Thyroid gland (tissue), 4 donors: ENCODE data around the gene EEF1AKMT4.

Experiments used
- POLR2A ChIP-seq, 2 donors: fragments of 450-650 bp; IDR thresholded peaks; one replicate each; pipeline ENCODE4 v1.6.1; 2017; ENCODE audit warnings: antibody characterized with exemption in 2 of 2, mild to moderate bottlenecking in 2 of 2, moderate library complexity in 1 of 2
- TF ChIP-seq, protein P1 (sequence below), 6 experiments: fragments of 200-600 bp in 3 of 6; fragments of 450-650 bp in 3 of 6; sonication (generic) in 3 of 6; IDR thresholded peaks; one replicate each; pipeline ENCODE4 v1.5.1; 2016 to 2019; ENCODE audit warnings: antibody characterized with exemption in 6 of 6, mild to moderate bottlenecking in 2 of 6, inconsistent platforms in 1 of 6, moderate library complexity in 1 of 6

DNA sequence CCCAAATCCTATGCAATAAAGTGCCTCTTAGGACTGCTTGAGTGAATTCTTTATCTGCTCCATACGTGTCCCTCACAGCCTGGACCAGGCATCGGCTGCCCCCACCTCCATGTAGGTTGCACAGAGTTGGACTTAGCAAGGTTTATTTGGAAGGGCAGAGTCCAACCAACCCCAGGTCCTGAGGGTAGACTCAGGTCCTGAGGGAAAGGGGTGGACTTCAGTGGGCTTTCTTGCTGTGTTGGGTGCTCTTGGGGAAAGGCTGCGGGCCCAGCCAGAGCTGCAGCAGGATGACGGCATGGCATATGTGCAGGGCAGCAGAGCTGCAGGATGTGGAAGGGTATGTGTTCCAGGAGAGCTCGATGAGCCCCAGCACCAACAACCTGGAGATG, 7.2 kb upstream of the EEF1AKMT4 start:
- TF ChIP-seq, protein P1, sequence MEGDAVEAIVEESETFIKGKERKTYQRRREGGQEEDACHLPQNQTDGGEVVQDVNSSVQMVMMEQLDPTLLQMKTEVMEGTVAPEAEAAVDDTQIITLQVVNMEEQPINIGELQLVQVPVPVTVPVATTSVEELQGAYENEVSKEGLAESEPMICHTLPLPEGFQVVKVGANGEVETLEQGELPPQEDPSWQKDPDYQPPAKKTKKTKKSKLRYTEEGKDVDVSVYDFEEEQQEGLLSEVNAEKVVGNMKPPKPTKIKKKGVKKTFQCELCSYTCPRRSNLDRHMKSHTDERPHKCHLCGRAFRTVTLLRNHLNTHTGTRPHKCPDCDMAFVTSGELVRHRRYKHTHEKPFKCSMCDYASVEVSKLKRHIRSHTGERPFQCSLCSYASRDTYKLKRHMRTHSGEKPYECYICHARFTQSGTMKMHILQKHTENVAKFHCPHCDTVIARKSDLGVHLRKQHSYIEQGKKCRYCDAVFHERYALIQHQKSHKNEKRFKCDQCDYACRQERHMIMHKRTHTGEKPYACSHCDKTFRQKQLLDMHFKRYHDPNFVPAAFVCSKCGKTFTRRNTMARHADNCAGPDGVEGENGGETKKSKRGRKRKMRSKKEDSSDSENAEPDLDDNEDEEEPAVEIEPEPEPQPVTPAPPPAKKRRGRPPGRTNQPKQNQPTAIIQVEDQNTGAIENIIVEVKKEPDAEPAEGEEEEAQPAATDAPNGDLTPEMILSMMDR (IDR thresholded peaks at IDR 0.05) = no peak
- TF ChIP-seq POLR2A (IDR thresholded peaks at IDR 0.05) = no peak
